Measurements from ENCODE around the gene DYNLRB1. TPM values are rescaled to one million over a fixed set of nuclear protein-coding genes. Genes with fewer than 3 reads are reported as not detected.

DYNLRB1 gene
- total RNA-seq, 1 donor from 2014 or later, result 247 TPM

- no peak for ATAC-seq
- intact Hi-C loops (cut with DNase I), result no loop called here
- peak; percentile 19 for DNase-seq (ENCODE audit: low spot score)
Measured at GRCh38 chr20:34529742-34530141, 13.5 kb downstream of the DYNLRB1 start.

GRCh38 chr20:34530342-34530741 lies 14.1 kb downstream of the DYNLRB1 start:
- intact Hi-C loops (cut with DNase I), result no loop called here
- ATAC-seq (no peak), DNase-seq (ENCODE audit: low spot score) (no peak)

DNA sequence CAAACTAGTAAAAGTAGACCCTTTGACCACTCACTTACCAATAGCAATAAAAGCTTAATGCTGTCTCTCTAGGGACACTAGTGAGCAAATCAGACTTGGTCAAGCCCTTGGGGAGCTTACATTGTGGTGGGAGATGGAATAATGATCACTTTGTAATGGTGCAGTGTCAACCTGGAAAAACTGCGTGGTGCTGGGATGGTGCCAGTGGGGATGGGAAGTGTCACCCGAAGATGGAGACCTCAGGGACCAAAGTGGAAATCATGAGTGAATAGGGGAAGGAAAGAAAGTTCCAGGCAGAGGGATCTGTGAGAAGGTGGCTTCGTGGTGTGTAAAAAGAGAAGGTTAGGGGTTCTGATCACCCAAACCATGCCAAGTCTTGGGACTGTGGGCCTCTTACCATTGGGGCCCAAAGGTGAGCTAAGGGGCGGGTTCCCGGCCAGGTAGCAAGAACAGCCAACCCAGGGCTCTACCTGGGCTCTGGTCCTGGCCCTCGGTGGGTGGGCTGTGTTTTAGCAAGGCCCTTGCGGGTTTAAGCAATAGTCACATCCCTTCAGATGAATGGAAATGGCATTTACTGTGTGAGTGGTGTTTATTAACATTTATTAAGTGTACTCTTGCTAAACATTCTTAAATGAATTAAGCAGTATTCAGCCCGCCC lies 15.5 kb downstream of the DYNLRB1 start:
- DNase-seq (ENCODE audit: low spot score) (peak; percentile 55), ATAC-seq (no peak)
- intact Hi-C loops (cut with DNase I), result no loop called here

DNA sequence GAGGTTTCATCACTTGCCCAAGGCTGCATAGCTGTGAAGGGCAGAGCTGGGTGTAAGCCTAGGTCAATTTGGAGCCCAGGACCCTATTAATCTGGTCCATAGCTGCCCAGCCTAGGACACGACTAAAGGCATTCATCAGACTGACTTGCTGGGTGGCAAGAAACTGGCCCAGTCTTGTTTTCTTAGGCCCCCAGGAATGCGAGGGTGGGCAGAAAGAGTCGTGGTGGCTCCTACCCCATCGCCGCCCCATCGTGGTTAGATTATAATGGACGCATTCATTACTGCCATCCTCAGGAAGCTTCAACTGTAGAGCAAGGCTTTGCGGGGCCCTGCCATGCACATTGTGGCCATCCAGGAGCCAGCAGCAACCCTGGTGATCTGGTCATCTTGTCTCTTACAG lies 16.1 kb downstream of the DYNLRB1 start:
- DNase-seq (ENCODE audit: low spot score) (peak; percentile 58), ATAC-seq (peak; percentile 46)
- intact Hi-C loops (cut with DNase I), result no loop called here

GRCh38 chr20:34532756-34533155 lies 16.5 kb downstream of the DYNLRB1 start:
- DNase-seq (ENCODE audit: low spot score), result peak; percentile 39
- ATAC-seq, result no peak
- intact Hi-C loops (cut with DNase I), result no loop called here

- DNase-seq (ENCODE audit: low spot score), result no peak
- no peak for ATAC-seq
- intact Hi-C loops (cut with DNase I), result no loop called here
Measured at GRCh38 chr20:34534391-34535165, 18.4 kb downstream of the DYNLRB1 start.

- no peak for DNase-seq (ENCODE audit: low spot score)
- intact Hi-C loops (cut with DNase I), result no loop called here
- ATAC-seq, result no peak
Measured at GRCh38 chr20:34535301-34535840, 19.1 kb downstream of the DYNLRB1 start.

DNA sequence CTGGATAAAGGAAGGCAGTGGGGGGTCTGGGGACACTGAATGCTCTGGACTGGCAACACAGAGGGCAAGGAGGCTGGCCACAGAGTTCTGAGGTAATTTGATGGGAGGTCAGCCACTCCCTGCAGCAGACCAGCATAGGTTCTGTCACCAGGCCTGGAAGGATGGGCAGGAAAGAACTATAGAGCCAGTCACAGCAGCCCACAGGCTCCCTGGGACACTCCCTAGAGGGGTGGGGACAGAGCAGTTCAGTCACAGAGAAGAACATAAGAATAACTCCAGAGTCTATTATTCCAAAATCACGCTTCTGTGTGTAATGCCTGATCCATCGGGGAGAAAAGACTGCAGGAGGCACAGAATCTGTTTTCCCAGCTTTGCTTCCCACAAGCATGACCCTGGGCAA lies 19.6 kb downstream of the DYNLRB1 start:
- DNase-seq (ENCODE audit: low spot score) (no peak), ATAC-seq (no peak)
- intact Hi-C loops (cut with DNase I), result no loop called here

- intact Hi-C loops (cut with DNase I), result no loop called here
- DNase-seq (ENCODE audit: low spot score) (no peak), ATAC-seq (peak; percentile 48)
Measured at GRCh38 chr20:34536798-34537394, 20.7 kb downstream of the DYNLRB1 start.

- ATAC-seq (peak; percentile 30), DNase-seq (ENCODE audit: low spot score) (no peak)
- intact Hi-C loops (cut with DNase I), result no loop called here
Measured at GRCh38 chr20:34537651-34538050, 21.4 kb downstream of the DYNLRB1 start.

GRCh38 chr20:34538671-34539123 lies 22.5 kb downstream of the DYNLRB1 start:
- intact Hi-C loops (cut with DNase I), result no loop called here
- peak; percentile 52 for ATAC-seq
- no peak for DNase-seq (ENCODE audit: low spot score)

GRCh38 chr20:34539756-34540155 lies 23.5 kb downstream of the DYNLRB1 start:
- no peak for ATAC-seq
- intact Hi-C loops (cut with DNase I), result no loop called here
- DNase-seq (ENCODE audit: low spot score), result no peak

- DNase-seq (ENCODE audit: low spot score) (no peak), ATAC-seq (no peak)
- intact Hi-C loops (cut with DNase I), result no loop called here
Measured at GRCh38 chr20:34540596-34541263, 24.5 kb downstream of the DYNLRB1 start.

- DNase-seq (ENCODE audit: low spot score), result no peak
- ATAC-seq, result no peak
- intact Hi-C loops (cut with DNase I), result no loop called here
Measured at GRCh38 chr20:34541264-34541901, 25.2 kb downstream of the DYNLRB1 start.

GRCh38 chr20:34541917-34542316 lies 25.7 kb downstream of the DYNLRB1 start:
- DNase-seq (ENCODE audit: low spot score), result no peak

GRCh38 chr20:34542439-34542838 lies 26.2 kb downstream of the DYNLRB1 start:
- DNase-seq (ENCODE audit: low spot score) (no peak), ATAC-seq (no peak)
- intact Hi-C loops (cut with DNase I), result no loop called here

More at GRCh38 chr20:34541917-34542316, 25.7 kb downstream of the DYNLRB1 start:
- no peak for ATAC-seq
- intact Hi-C loops (cut with DNase I), result no loop called here

GRCh38 chr20:34543463-34544056 lies 27.3 kb downstream of the DYNLRB1 start:
- no peak for DNase-seq (ENCODE audit: low spot score)
- intact Hi-C loops (cut with DNase I), result no loop called here
- ATAC-seq, result no peak

- ATAC-seq (peak; percentile 66), DNase-seq (ENCODE audit: low spot score) (no peak)
- intact Hi-C loops (cut with DNase I), result no loop called here
Measured at GRCh38 chr20:34544109-34544796, 28.0 kb downstream of the DYNLRB1 start.
